B cell (primary cell): ENCODE data around the gene ANK3.
"Not testable (repeated sequence)": the region's sequence is repeated elsewhere in the genome, so short reads cannot be mapped to it uniquely, and the experiment has no call there.

Experiments used
- EZH2 ChIP-seq: IDR thresholded peaks from 2 replicates; pipeline ENCODE4 v1.6.1; 2012; ENCODE audit warnings: borderline replicate concordance, low read depth, mild to moderate bottlenecking, moderate library complexity, low read length; ENCODE audit not compliant: insufficient read depth, poor library complexity, severe bottlenecking
- TF ChIP-seq, protein P1 (sequence below): fragments of 200-600 bp; IDR thresholded peaks from one replicate; pipeline ENCODE4 v1.8.0; 2022; ENCODE audit warnings: antibody characterized with exemption, mild to moderate bottlenecking

DNA sequence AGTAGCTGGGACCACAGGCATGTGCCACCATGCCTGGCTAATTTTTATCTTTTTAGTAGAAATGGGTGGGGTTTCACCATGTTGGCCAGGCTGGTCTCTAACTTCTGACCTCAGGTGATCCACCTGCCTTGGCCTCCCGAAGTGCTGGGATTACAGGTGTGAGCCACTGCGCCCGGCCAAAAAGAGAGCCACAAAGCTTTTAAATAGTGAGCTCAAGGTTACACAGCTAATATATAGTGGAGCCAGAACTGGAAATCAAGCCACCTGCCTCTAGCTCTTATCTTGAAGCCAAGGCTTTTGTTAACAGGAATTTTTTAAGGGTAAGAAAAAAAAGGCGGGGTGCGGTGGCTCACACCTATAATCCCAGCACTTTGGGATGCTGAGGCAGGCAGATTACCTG, 354.3 kb downstream of the ANK3 start:
- TF ChIP-seq, protein P1, sequence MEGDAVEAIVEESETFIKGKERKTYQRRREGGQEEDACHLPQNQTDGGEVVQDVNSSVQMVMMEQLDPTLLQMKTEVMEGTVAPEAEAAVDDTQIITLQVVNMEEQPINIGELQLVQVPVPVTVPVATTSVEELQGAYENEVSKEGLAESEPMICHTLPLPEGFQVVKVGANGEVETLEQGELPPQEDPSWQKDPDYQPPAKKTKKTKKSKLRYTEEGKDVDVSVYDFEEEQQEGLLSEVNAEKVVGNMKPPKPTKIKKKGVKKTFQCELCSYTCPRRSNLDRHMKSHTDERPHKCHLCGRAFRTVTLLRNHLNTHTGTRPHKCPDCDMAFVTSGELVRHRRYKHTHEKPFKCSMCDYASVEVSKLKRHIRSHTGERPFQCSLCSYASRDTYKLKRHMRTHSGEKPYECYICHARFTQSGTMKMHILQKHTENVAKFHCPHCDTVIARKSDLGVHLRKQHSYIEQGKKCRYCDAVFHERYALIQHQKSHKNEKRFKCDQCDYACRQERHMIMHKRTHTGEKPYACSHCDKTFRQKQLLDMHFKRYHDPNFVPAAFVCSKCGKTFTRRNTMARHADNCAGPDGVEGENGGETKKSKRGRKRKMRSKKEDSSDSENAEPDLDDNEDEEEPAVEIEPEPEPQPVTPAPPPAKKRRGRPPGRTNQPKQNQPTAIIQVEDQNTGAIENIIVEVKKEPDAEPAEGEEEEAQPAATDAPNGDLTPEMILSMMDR: not testable (repeated sequence)
- TF ChIP-seq EZH2: not testable (repeated sequence)
